GM18951 (cell line): ENCODE measurements around the gene ZNF687.

Experiments used
- POLR2A ChIP-seq: IDR thresholded peaks from 4 replicates; pipeline ENCODE4 v1.6.1; 2011; ENCODE audit warnings: mild to moderate bottlenecking; ENCODE audit not compliant: insufficient read length, insufficient read depth; ENCODE audit errors: extremely low read depth
- in situ Hi-C: fragments of 300-500 bp; cut with MboI; formaldehyde crosslinking; loops from one replicate; pipeline ENCODE4 v1.12.0; 2022; ENCODE audit warnings: low sequenced_read_pairs, mixed read lengths, inconsistent platforms; ENCODE audit not compliant: unreplicated experiment

Gene ZNF687

GRCh38 chr1:151312411-151312810 lies 30.3 kb downstream of the ZNF687 start:
- in situ Hi-C loops, result no loop called here
- TF ChIP-seq POLR2A, result no peak

- no peak for TF ChIP-seq POLR2A
- in situ Hi-C loops, result no loop called here
Measured at GRCh38 chr1:151312826-151313225, 30.7 kb downstream of the ZNF687 start.

GRCh38 chr1:151313501-151313900 lies 31.4 kb downstream of the ZNF687 start:
- TF ChIP-seq POLR2A, result no peak
- in situ Hi-C loops, result no loop called here

GRCh38 chr1:151314137-151314875 lies 32.2 kb downstream of the ZNF687 start:
- in situ Hi-C loops, result no loop called here
- no peak for TF ChIP-seq POLR2A

GRCh38 chr1:151315565-151316235 lies 33.6 kb downstream of the ZNF687 start:
- in situ Hi-C loops, result no loop called here

GRCh38 chr1:151318975-151319374 lies 36.9 kb downstream of the ZNF687 start:
- in situ Hi-C loops, result no loop called here
- TF ChIP-seq POLR2A, result no peak

More at GRCh38 chr1:151315565-151316235, 33.6 kb downstream of the ZNF687 start:
- TF ChIP-seq POLR2A, result no peak

- in situ Hi-C loops, result no loop called here
- TF ChIP-seq POLR2A, result no peak
Measured at GRCh38 chr1:151324390-151324930, 42.4 kb downstream of the ZNF687 start.

GRCh38 chr1:151325231-151325630 lies 43.1 kb downstream of the ZNF687 start:
- no peak for TF ChIP-seq POLR2A
- in situ Hi-C loops, result no loop called here

GRCh38 chr1:151325646-151326429 lies 43.7 kb downstream of the ZNF687 start:
- in situ Hi-C loops, result no loop called here
- no peak for TF ChIP-seq POLR2A

- in situ Hi-C loops, result no loop called here
- no peak for TF ChIP-seq POLR2A
Measured at GRCh38 chr1:151326619-151327222, 44.6 kb downstream of the ZNF687 start.

GRCh38 chr1:151327223-151327902 lies 45.3 kb downstream of the ZNF687 start, which contains the start of gene PI4KB:
TSS of gene PI4KB (minus strand) at chr1:151327416. CDS start at chr1:151316481, 10,935 bp downstream.
- in situ Hi-C loops, result no loop called here
- peak; percentile 75 for TF ChIP-seq POLR2A
